GM12878 (cell line): ENCODE results near the gene NDST4. TPM values are rescaled to one million over a fixed set of nuclear protein-coding genes. Genes with fewer than 3 reads are reported as not detected.

Experiments
- ATAC-seq: fragments of 200-7000 bp; cut with Tn5 transposase; 3 replicates; pipeline ENCODE4 v1.9.1; 2020; ENCODE audit warnings: mild to moderate bottlenecking, moderate library complexity
- BruUV-seq: library from RNA; stranded (reverse); fragments of 400-500 nt; replicated peaks from 2 replicates; lab custom pipeline; 2021; lab: Mats Ljungman, UMichigan
- CTCF ChIA-PET: fragments of 300-600 bp; sonication (Branson Sonifier 250); formaldehyde crosslinking; extraction: SDS; loops from one replicate; lab custom pipeline; 2021; ENCODE audit warnings: inconsistent platforms; lab: Yijun Ruan, JAX
- POLR2A ChIA-PET: fragments of 350-600 bp; formaldehyde crosslinking; extraction: SDS; loops from one replicate; lab custom pipeline; 2021; ENCODE audit warnings: inconsistent platforms; lab: Charles Lee
- RAD21 ChIA-PET: fragments of 300-600 bp; sonication (Branson Sonifier 250); formaldehyde crosslinking; loops from one replicate; lab custom pipeline; 2023; ENCODE audit warnings: antibody characterized with exemption; ENCODE audit not compliant: unreplicated experiment; lab: Charles Lee
- SMC1A ChIA-PET: fragments of 300-600 bp; sonication (Branson Sonifier 250); formaldehyde crosslinking; loops from one replicate; lab custom pipeline; 2023; ENCODE audit not compliant: unreplicated experiment, uncharacterized antibody; lab: Charles Lee
- DNase-seq: peaks from one replicate; pipeline ENCODE4 v3.0.0-alpha.2; 2011; ENCODE audit warnings: low read depth, low spot score
- FAIRE-seq: peaks from 3 replicates; lab custom pipeline; 2011; peaks lifted over from hg19 to GRCh38; lab: Jason Lieb, UNC
- H2AFZ ChIP-seq: 2 replicates; pipeline ENCODE4 v1.6.0; 2011; ENCODE audit warnings: low read depth, low read length, control low read depth; ENCODE audit not compliant: control insufficient read depth
- H3K27ac ChIP-seq: 2 replicates; pipeline ENCODE4 v1.5.1; 2011; ENCODE audit warnings: control low read depth; ENCODE audit not compliant: control insufficient read depth, insufficient read depth
- H3K27me3 ChIP-seq, 2 experiments: replicated peaks in 1 of 2; 2 replicates each; pipeline versions ENCODE4 v1.6.0 to v1.6.1; 2011; ENCODE audit warnings: low read length in 1 of 2; ENCODE audit not compliant: control insufficient read depth in 2 of 2, insufficient read depth in 2 of 2
- H3K36me3 ChIP-seq, 2 experiments: 2 replicates each; pipeline ENCODE4 v1.5.1; 2011; ENCODE audit warnings: low read length in 1 of 2; ENCODE audit not compliant: control insufficient read depth in 2 of 2, insufficient read depth in 2 of 2
- H3K4me1 ChIP-seq: 2 replicates; pipeline ENCODE4 v1.6.1; 2011; ENCODE audit warnings: mild to moderate bottlenecking, low read length, moderate library complexity, mixed read lengths; ENCODE audit not compliant: control insufficient read depth, insufficient read depth
- H3K4me2 ChIP-seq: 2 replicates; pipeline ENCODE4 v1.6.0; 2011; ENCODE audit warnings: control low read depth; ENCODE audit not compliant: control insufficient read depth, insufficient read depth
- H3K4me3 ChIP-seq: fragments of 200-600 bp; sonication (generic); 2 replicates; pipeline ENCODE4 v1.5.1; 2016
- H3K79me2 ChIP-seq: 2 replicates; pipeline ENCODE4 v1.6.0; 2011; ENCODE audit warnings: low read length; ENCODE audit not compliant: control insufficient read depth, insufficient read depth
- H3K9ac ChIP-seq: 2 replicates; pipeline ENCODE4 v1.8.0; 2011; ENCODE audit warnings: low read length, control low read depth, mixed read lengths; ENCODE audit not compliant: control insufficient read depth, insufficient read depth
- H3K9me3 ChIP-seq: replicated peaks from 3 replicates; pipeline ENCODE4 v1.5.1; 2011; ENCODE audit warnings: mild to moderate bottlenecking, low read length; ENCODE audit not compliant: control insufficient read depth, insufficient read depth
- H4K20me1 ChIP-seq: 2 replicates; pipeline ENCODE4 v1.6.0; 2011; ENCODE audit not compliant: control insufficient read depth, insufficient read depth
- BRCA1 ChIP-seq: IDR thresholded peaks from 2 replicates; pipeline ENCODE4 v1.6.1; 2011; ENCODE audit warnings: low read depth, low read length, improper control_type of control experiment
- EED ChIP-seq: sonication (generic); IDR thresholded peaks from 2 replicates; pipeline ENCODE4 v1.6.1; 2016; ENCODE audit warnings: antibody characterized with exemption, low read depth
- FOXM1 ChIP-seq: IDR thresholded peaks from 2 replicates; pipeline ENCODE4 v1.6.1; 2012; ENCODE audit warnings: low read depth, mild to moderate bottlenecking, inconsistent platforms, low read length, moderate library complexity
- KAT2A ChIP-seq: conservative IDR thresholded peaks from 2 replicates; pipeline ENCODE4 v1.6.1; 2011; ENCODE audit warnings: low read depth, low read length; ENCODE audit not compliant: control insufficient read depth
- LARP7 ChIP-seq: fragments of 450-650 bp; IDR thresholded peaks from 2 replicates; pipeline ENCODE4 v1.6.1; 2017; ENCODE audit warnings: mild to moderate bottlenecking
- MYB ChIP-seq: fragments of 150-350 bp; IDR thresholded peaks from 2 replicates; pipeline ENCODE4 v1.6.1; 2014; ENCODE audit warnings: mild to moderate bottlenecking, low read depth, low read length, borderline replicate concordance
- NFYA ChIP-seq: IDR thresholded peaks from 2 replicates; pipeline ENCODE4 v1.6.1; 2011; ENCODE audit warnings: low read depth, mild to moderate bottlenecking, low read length, improper control_type of control experiment, borderline replicate concordance
- PAX5 ChIP-seq: IDR thresholded peaks from 2 replicates; pipeline ENCODE4 v1.6.1; 2011; ENCODE audit warnings: low read depth, low read length, borderline replicate concordance
- ZNF274 ChIP-seq: IDR thresholded peaks from one replicate; pipeline ENCODE4 v1.8.0; 2011; ENCODE audit not compliant: insufficient read length, insufficient read depth
- ZSCAN29 ChIP-seq: fragments of 450-650 bp; IDR thresholded peaks from 2 replicates; pipeline ENCODE4 v1.6.1; 2017; ENCODE audit warnings: mild to moderate bottlenecking, moderate library complexity
- WGBS: methylation state at CpG from one replicate; pipeline ENCODE4 v1.1.6; 2016; ENCODE audit warnings: low lambda C conversion rate; ENCODE audit not compliant: insufficient replicate concordance, insufficient coverage; ENCODE audit errors: missing lambda C conversion rate; 5-methylcytosine and 5-hydroxymethylcytosine counted together
- in situ Hi-C: fragments of 300-500 bp; cut with MboI; formaldehyde crosslinking; loops from 9 replicates; pipeline ENCODE4 v1.14.3; 2018; ENCODE audit warnings: mixed read lengths
- intact Hi-C: fragments of 100-400 bp; cut with micrococcal nuclease; formaldehyde crosslinking; loops from one replicate; pipeline ENCODE4 v1.14.2; 2022; ENCODE audit not compliant: unreplicated experiment
- polyA plus RNA-seq, 11 experiments: library from polyadenylated mRNA; depleted of rRNA in 4 of 11; unstranded in 6 of 11; stranded (reverse) in 5 of 11; fragments of >200 nt; fragmentation: Nextera tagmentation in 4 of 11; fragmentation: Illumina TruSeq in 1 of 11; extraction: Ambion mirVana in 4 of 11; extraction: Trizol in 1 of 11; gene quantifications; 1 replicate in 1 of 11; 2 replicates in 10 of 11; pipeline versions ENCODE4 v1.2.1 to v1.2.3, GENCODE V29; 2011 to 2016; ENCODE audit warnings: inconsistent platforms in 2 of 11, missing spikeins in 2 of 11, low read depth in 1 of 11
- total RNA-seq, 4 experiments: library from RNA; depleted of rRNA in 3 of 4; stranded (reverse); fragments of >200 nt in 3 of 4; fragmentation: Illumina TruSeq in 1 of 4; extraction: Trizol in 1 of 4; gene quantifications; 2 replicates each; pipeline versions ENCODE4 v1.2.1 to v1.2.3, GENCODE V29; 2013 to 2021
- TF ChIP-seq, protein P1 (sequence below): fragments of 450-650 bp; IDR thresholded peaks from 2 replicates; pipeline ENCODE4 v1.6.1; 2016; ENCODE audit warnings: mild to moderate bottlenecking

Gene NDST4
- total and polyA plus RNA-seq, 10 of the 15 experiments (the other 5 are each of a cell fraction or from before 2014, with no cell fraction given) = 0.04 to 0.11 (median 0.07) TPM; not detected in 6

DNA sequence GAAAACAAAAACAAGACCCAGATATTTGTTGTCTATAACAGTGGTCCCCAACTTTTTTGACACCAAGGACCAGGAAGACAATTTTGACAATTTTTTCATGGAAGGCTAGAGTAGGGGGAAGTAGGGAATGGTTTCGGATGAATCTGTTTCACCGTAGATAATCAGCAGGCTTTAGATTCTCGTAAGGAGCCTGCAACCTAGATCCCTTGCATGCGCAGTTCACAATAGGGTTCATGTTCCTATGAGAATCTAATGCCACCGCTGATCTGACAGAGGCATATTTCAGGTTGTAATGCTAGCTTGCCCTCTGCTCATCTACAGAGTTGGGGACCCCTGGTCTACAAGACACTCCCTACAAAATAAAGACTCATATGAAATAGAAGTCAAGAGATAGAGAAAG is 229.8 kb downstream of the NDST4 start:
- Histone ChIP-seq H4K20me1 (no peaks in the 10 kb centered on the region), H3K9ac (no peak overlapping the region), H3K27ac (no peak overlapping the region), H3K36me3 (no peaks in the 10 kb centered on the region), H3K9me3 (no peaks in the 10 kb centered on the region), H3K4me2 (no peak overlapping the region), H3K79me2 (no peaks in the 10 kb centered on the region), H3K27me3 (no peaks in the 10 kb centered on the region; a peak in 1 of 4 replicates), H3K4me3 (no peak overlapping the region), H3K4me1 (no peaks in the 10 kb centered on the region), H2AFZ (no peak overlapping the region)
- TF ChIP-seq MYB = no peak
- no peak for TF ChIP-seq NFYA
- no peak for TF ChIP-seq KAT2A
- FAIRE-seq = no peak
- ChIA-PET CTCF (no interaction called here), RAD21 (no interaction called here), SMC1A (no interaction called here), POLR2A (no interaction called here)
- ATAC-seq = no peak
- intact Hi-C loops = no loop called here
- 55% methylated on average over 5 of the region's 5 CpGs for WGBS
- in situ Hi-C loops = no loop called here
- DNase-seq = no peak
- BruUV-seq = no TSS peak

DNA sequence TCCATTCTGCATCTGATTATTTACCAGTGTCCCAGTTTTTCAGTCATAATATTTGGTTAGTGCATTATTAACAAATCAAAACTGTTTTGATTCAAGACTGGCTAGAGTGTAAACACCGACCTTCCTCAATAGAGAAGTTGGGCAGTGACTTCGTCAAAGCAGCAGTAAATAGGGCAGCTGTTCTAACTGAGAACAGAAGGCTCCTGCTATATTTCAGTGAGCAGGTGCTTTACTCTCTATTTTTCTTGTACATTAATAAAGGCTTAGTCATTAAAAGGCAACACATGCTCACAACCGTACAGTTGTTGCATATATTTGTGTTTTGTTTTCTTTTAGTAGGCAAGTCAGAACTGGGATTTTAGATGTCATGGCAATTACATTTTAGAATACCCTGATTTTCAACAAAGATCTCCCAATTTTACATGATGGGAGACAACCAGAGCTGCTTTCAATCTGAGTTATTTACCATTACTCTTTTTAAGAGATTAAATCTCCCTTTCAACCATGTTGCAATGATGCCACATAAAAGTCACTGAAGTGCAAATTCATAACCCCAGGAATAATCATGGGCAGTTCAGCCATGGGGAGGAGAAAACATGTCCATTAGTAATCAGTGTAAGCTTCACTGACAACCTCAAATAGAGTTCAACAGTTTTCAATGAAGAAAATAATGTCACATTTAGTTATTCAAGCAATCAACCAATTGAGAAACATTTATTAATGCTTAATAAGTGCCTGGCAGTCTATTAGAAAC is 233.3 kb downstream of the NDST4 start:
- ChIA-PET CTCF (no interaction called here), POLR2A (no interaction called here), SMC1A (no interaction called here), RAD21 (no interaction called here)
- DNase-seq = no peak
- in situ Hi-C loops = no loop called here
- Histone ChIP-seq H3K27ac (no peak overlapping the region), H3K79me2 (no peaks in the 10 kb centered on the region), H3K4me3 (no peak overlapping the region), H3K4me1 (no peaks in the 10 kb centered on the region), H3K9ac (no peak overlapping the region), H3K9me3 (no peaks in the 10 kb centered on the region), H4K20me1 (no peaks in the 10 kb centered on the region), H3K4me2 (no peak overlapping the region), H3K36me3 (no peaks in the 10 kb centered on the region), H2AFZ (no peak overlapping the region), H3K27me3 (no peaks in the 10 kb centered on the region; a peak in 1 of 4 replicates)
- TF ChIP-seq, protein P1, sequence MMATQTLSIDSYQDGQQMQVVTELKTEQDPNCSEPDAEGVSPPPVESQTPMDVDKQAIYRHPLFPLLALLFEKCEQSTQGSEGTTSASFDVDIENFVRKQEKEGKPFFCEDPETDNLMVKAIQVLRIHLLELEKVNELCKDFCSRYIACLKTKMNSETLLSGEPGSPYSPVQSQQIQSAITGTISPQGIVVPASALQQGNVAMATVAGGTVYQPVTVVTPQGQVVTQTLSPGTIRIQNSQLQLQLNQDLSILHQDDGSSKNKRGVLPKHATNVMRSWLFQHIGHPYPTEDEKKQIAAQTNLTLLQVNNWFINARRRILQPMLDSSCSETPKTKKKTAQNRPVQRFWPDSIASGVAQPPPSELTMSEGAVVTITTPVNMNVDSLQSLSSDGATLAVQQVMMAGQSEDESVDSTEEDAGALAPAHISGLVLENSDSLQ = no peak
- no peak for TF ChIP-seq ZNF274
- no peak for TF ChIP-seq LARP7
- TF ChIP-seq PAX5 = no peak
- TF ChIP-seq EED = no peak
- TF ChIP-seq ZSCAN29 = no peak
- TF ChIP-seq BRCA1 = no peak
- no peak for TF ChIP-seq FOXM1
- intact Hi-C loops = no loop called here
- no TSS peak for BruUV-seq
- 11% methylated on average over 3 of the region's 3 CpGs for WGBS
- no peak for ATAC-seq
- FAIRE-seq = no peak
